Measurements from ENCODE around the gene METTL21C.

Gene METTL21C

DNA sequence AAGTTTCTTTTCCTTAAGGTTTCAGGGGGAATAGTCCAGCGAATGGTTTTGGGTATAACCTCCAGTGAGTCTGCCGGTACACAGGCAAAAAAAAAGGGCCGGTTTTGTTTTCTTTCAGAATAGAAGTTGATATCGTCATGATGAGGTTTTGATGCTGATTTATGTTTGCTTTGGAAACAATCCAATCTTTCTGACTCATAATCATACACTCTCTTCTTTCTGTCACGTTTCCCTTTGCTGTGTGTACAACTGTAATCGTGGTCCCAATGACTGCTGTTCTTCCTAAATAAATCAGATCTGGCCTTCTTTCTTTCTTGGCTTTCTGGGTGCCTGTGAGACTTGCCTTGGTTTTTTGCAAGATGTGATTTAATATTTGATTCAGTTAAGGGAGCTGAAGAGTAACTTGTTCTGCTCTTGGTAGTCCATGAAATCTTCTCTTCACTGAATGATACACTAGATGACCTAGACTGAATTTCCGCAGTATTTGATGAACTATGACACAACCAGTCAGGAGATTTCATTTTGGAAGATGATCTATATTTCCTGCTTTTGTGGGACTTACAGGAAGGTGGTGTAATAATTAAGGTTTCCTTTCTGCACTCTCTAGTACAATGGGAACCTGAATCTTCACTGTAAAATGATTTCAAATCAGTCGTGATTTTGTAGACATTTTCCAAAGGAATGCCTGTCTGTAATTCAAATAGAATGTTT lies 34.9 kb upstream of the METTL21C start:
- no peaks in the 10 kb centered on the region for H3K9me3 ChIP-seq (ENCODE audit: insufficient read depth, low read length, severe bottlenecking)
- ATAC-seq (ENCODE audit: insufficient read depth, low read depth), result no peak
- no peaks in the 10 kb centered on the region for H3K27me3 ChIP-seq (ENCODE audit: insufficient read depth, low read length, poor library complexity)
- no peak for TF ChIP-seq EZH2 (IDR thresholded peaks at IDR 0.05; ENCODE audit: borderline replicate concordance, low read depth, low read length, severe bottlenecking)
- TF ChIP-seq, protein P1, sequence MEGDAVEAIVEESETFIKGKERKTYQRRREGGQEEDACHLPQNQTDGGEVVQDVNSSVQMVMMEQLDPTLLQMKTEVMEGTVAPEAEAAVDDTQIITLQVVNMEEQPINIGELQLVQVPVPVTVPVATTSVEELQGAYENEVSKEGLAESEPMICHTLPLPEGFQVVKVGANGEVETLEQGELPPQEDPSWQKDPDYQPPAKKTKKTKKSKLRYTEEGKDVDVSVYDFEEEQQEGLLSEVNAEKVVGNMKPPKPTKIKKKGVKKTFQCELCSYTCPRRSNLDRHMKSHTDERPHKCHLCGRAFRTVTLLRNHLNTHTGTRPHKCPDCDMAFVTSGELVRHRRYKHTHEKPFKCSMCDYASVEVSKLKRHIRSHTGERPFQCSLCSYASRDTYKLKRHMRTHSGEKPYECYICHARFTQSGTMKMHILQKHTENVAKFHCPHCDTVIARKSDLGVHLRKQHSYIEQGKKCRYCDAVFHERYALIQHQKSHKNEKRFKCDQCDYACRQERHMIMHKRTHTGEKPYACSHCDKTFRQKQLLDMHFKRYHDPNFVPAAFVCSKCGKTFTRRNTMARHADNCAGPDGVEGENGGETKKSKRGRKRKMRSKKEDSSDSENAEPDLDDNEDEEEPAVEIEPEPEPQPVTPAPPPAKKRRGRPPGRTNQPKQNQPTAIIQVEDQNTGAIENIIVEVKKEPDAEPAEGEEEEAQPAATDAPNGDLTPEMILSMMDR (IDR thresholded peaks at IDR 0.05; ENCODE audit: borderline replicate concordance, extremely low read depth, low read length, poor library complexity, severe bottlenecking), result no peak
- H3K27ac ChIP-seq (ENCODE audit: low read length), result no peak overlapping the region
- H2AFZ ChIP-seq (ENCODE audit: low read depth, low read length), result no peak overlapping the region
- no peak for DNase-seq
- H3K4me3 ChIP-seq (ENCODE audit: low read depth in 1 of 2, low read length in 2 of 2), result no peak overlapping the region
- H3K9ac ChIP-seq (ENCODE audit: low read depth, low read length), result no peak overlapping the region
- no peak overlapping the region for H3K4me2 ChIP-seq (ENCODE audit: insufficient read depth, low read length)
- no peaks in the 10 kb centered on the region for H3K36me3 ChIP-seq (ENCODE audit: insufficient read depth, low read length)
- H3K79me2 ChIP-seq (ENCODE audit: insufficient read depth, low read length), result no peaks in the 10 kb centered on the region
- H3K4me1 ChIP-seq (ENCODE audit: insufficient read depth, low read length), result no peaks in the 10 kb centered on the region
- no peaks in the 10 kb centered on the region for H4K20me1 ChIP-seq (ENCODE audit: insufficient read depth, low read length)

DNA sequence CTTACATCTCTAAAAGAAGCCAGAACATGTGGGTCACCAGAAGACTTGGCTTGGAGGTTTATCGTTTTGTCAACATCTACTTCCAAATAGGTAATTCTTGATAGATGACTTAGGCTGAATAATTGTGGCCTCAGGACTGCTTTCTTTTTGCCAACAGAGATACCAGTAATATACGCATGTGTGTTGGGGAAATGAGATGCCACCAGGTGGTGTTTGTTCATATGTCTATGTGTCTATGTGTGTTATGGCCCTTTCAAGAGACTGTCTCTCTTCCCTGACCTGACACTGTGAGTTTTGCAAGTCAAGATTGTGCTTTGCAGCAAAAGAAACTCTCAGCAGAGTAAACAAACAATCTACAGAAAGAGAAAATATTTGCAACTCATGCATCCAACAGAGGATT lies 31.6 kb upstream of the METTL21C start:
- Histone ChIP-seq H3K27ac (ENCODE audit: low read length) (no peak overlapping the region), H3K4me3 (ENCODE audit: low read depth in 1 of 2, low read length in 2 of 2) (no peak overlapping the region), H3K36me3 (ENCODE audit: insufficient read depth, low read length) (no peaks in the 10 kb centered on the region), H3K79me2 (ENCODE audit: insufficient read depth, low read length) (no peaks in the 10 kb centered on the region), H2AFZ (ENCODE audit: low read depth, low read length) (no peak overlapping the region), H3K9me3 (ENCODE audit: insufficient read depth, low read length, severe bottlenecking) (no peaks in the 10 kb centered on the region), H3K9ac (ENCODE audit: low read depth, low read length) (no peak overlapping the region), H4K20me1 (ENCODE audit: insufficient read depth, low read length) (no peaks in the 10 kb centered on the region), H3K4me2 (ENCODE audit: insufficient read depth, low read length) (no peak overlapping the region), H3K4me1 (ENCODE audit: insufficient read depth, low read length) (no peaks in the 10 kb centered on the region), H3K27me3 (ENCODE audit: insufficient read depth, low read length, poor library complexity) (no peaks in the 10 kb centered on the region)
- DNase-seq (no peak), ATAC-seq (ENCODE audit: insufficient read depth, low read depth) (peak; percentile 39; the same call in 1 of the 3 replicates)
- no peak for TF ChIP-seq EZH2 (IDR thresholded peaks at IDR 0.05; ENCODE audit: borderline replicate concordance, low read depth, low read length, severe bottlenecking)
- TF ChIP-seq, protein P1 (IDR thresholded peaks at IDR 0.05; ENCODE audit: borderline replicate concordance, extremely low read depth, low read length, poor library complexity, severe bottlenecking), result peak; percentile 22

GRCh38 chr13:102724923-102725322 lies 30.1 kb upstream of the METTL21C start:
- TF ChIP-seq EZH2 (IDR thresholded peaks at IDR 0.05; ENCODE audit: borderline replicate concordance, low read depth, low read length, severe bottlenecking), result no peak
- TF ChIP-seq, protein P1 (IDR thresholded peaks at IDR 0.05; ENCODE audit: borderline replicate concordance, extremely low read depth, low read length, poor library complexity, severe bottlenecking), result peak; percentile 35
- Histone ChIP-seq H3K4me3 (ENCODE audit: low read depth in 1 of 2, low read length in 2 of 2) (no peak overlapping the region), H3K79me2 (ENCODE audit: insufficient read depth, low read length) (no peaks in the 10 kb centered on the region), H3K9ac (ENCODE audit: low read depth, low read length) (no peak overlapping the region), H3K4me2 (ENCODE audit: insufficient read depth, low read length) (no peak overlapping the region), H3K36me3 (ENCODE audit: insufficient read depth, low read length) (no peaks in the 10 kb centered on the region), H3K27ac (ENCODE audit: low read length) (no peak overlapping the region), H3K9me3 (ENCODE audit: insufficient read depth, low read length, severe bottlenecking) (no peaks in the 10 kb centered on the region), H3K27me3 (ENCODE audit: insufficient read depth, low read length, poor library complexity) (no peaks in the 10 kb centered on the region), H3K4me1 (ENCODE audit: insufficient read depth, low read length) (no peaks in the 10 kb centered on the region), H4K20me1 (ENCODE audit: insufficient read depth, low read length) (no peaks in the 10 kb centered on the region), H2AFZ (ENCODE audit: low read depth, low read length) (no peak overlapping the region)
- ATAC-seq (ENCODE audit: insufficient read depth, low read depth) (peak; percentile 29; the same call in 1 of the 3 replicates), DNase-seq (no peak)

Measured in DND-41 (cell line).